ENCODE measurements around the gene IGF1.
A peak's percentile ranks its signal among the peaks of the same experiment; 100 is the strongest.

The IGF1 gene

GRCh38 chr12:102425109-102426039 lies 55.0 kb downstream of the IGF1 start:
- no peak for DNase-seq

GRCh38 chr12:102423462-102423861 lies 56.9 kb downstream of the IGF1 start:
- no peak for DNase-seq

DNA sequence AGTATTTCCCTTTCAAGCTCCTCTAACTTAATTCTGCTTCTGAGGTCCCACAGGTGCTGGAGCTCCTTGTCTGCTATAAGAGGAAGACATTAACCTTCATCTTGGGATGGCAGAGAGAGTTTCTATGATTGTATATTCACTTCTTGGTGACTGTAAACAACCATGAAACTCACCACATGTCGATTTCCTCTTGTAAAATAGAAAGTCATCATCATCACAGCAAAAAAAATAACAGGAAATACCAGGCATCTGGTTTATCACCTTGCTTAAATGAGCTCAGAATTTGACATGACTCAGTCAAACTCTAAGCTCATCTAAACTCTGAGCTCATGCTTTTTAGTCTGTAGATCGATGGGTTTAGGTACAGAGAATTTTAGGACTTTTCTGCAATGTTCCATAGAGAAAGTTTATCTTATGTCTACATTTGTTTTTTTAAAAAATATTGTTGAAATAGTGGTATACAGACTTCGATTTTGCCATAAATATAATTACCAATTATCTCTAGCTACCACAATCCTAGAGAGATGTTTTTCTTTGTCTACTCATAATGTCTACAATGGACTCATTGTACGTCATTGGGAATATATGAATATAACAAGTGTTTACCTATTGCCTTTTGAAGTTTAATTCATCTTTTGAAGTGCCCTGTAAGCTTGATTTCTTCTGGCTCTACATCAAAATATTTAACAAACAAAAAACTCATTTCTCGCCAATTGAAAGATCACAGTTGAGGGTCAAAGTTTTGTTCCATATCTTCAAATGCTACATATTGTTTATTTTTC lies 58.4 kb downstream of the IGF1 start:
- DNase-seq, result no peak

DNA sequence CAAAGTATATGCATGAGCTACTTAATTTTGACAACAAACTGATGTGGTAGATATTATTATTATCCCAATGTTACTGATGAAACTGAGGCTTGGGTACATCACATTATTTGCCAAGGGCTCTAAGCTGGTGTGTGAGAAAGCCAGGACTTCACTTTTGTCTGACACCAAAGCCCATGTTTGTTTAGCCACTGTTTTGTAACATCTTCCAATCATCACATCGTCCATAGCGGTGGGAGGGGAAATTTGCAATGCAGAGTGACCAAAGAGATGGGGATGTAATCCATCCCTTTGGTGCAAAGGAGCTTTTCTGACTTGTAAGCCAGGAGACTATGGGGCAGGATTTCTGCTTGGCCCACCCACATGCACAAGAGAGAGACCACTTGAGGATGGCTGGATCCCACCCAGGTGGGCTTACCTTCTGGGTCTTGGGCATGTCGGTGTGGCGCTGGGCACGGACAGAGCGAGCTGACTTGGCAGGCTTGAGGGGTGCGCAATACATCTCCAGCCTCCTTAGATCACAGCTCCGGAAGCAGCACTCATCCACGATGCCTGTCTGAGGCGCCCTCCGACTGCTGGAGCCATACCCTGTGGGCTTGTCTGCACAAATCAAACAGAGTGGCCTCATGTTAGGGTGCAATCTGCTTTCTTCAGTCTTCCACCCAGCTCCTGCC lies 61.1 kb downstream of the IGF1 start:
- no peak for DNase-seq

GRCh38 chr12:102417055-102417454 lies 63.3 kb downstream of the IGF1 start:
- DNase-seq, result no peak

- DNase-seq, result no peak
Observed at GRCh38 chr12:102415515-102415914, 64.8 kb downstream of the IGF1 start.

- DNase-seq, result no peak
Observed at GRCh38 chr12:102413396-102413795, 67.0 kb downstream of the IGF1 start.

GRCh38 chr12:102410511-102410910 lies 69.9 kb downstream of the IGF1 start:
- no peak for DNase-seq

GRCh38 chr12:102408487-102409297 lies 71.7 kb downstream of the IGF1 start:
- no peak for DNase-seq

- DNase-seq, result no peak
Observed at GRCh38 chr12:102407776-102408486, 72.4 kb downstream of the IGF1 start.

DNA sequence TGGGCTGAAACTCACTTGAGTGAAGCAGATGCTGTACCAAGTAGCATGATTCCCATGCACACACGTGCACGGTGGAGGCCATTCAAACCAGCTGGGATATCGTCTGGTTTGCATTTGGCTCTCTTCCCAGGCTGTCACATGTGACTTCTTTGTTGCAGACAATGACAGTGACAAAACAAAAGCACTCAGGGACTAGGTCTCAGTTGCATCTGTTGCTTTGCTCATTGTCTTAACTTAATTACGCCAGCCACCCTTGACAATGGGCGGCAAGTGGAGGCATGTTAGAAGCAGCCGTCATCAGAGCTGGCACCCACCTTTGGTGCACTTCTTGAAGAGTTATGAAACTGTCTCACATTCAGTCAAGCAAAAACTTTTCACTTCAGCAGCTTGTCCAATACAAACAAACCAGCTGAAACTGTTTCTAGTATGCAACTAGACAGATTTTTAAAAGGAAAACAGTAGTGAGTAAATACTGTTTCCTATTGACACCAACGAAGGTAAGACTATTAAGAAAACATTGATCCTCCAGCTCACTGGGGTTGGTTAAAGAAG lies 74.3 kb downstream of the IGF1 start:
- DNase-seq, result peak; percentile 88

DNA sequence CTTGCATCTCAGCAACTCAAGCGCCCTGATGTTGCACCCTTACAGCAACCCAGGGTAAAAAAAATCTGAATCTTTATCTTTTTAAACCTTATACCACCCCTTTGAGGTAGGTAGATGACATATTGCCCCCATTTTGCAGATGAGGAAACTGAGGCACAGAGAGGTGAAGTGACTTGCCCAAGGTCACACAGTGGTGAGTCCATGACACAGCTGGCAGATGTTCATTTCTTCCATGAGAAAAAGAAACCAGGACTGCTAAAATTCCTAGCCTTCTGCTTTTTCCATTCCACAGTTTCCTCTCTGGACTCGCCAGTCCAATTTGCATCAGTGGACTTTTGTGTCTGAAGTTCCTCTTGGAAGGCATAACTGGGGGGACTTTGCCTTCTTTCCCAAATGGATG lies 79.3 kb downstream of the IGF1 start:
- DNase-seq, result no peak

DNA sequence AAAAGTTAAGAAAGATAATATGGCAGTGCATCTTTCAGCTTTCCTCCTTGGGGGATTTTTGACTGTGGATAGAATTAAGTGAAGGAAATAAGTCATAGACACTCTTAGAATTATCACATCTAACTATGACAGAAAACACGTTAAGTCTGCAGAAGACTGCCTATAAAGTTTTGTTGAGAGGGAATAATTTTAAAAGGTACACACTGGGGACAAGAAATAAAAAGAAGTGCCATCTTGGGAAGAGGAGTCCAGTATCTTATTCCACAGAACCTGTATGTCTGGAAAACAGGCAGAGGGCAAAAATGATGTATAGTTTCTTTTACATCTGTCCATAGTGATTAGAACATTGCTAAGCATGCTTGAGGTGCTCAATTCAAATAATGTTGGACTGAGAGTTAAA lies 80.7 kb downstream of the IGF1 start:
- no peak for DNase-seq

DNA sequence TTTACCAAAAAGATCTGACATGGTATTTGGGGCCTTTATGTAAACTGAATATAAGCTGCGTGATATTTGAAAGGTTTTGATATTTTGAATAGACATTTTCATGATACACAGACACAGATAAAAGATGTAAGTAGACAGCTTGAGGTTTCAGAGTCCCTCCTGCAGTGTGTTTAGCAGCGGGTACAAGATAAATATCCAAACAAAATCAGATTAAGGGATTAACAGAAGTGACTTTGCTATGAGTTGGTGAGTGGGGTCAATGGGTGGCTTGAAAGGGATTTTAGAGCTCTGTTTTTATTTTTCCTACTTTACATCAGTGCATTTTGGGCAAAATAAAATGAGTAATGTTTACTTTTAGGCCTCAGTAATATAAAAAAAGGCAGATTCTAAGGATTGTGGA lies 84.1 kb downstream of the IGF1 start:
- no peak for DNase-seq

DNA sequence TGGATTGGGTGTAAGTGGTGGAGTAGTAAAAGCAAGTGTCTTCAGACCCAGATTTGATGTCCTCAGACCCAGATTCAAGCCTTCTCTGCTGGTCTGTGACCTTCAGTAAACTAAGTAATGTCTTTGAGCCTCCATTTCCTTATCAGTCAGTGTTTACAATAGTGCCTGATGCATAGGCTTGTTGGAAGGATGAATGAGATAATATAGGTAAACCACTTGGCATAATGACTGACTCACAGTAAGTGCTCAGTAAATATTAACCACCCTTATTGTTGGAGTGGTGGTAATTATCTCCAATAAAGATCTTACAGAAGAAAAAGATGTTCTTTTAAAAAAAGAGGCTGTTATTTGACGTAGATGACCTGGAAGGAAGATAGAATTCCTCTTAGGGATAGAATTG lies 86.2 kb downstream of the IGF1 start:
- no peak for DNase-seq

DNA sequence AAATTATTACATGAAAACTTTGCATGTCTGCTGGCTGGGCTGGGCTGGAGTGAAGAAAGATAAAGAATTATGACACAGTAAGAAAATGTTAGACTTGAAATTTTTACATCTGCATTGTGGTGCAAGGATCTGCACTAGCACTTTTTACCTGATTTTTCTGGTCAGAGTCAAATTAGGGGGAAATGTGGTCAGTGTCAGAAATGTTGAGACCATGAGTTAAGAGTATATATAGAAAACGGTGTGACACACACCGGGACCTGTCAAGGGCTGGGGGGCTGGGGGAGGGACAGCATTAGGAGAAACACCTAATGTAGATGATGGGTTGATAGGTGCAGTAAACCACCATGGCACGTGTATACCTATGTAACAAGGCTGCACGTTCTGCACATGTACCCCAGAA lies 90.3 kb downstream of the IGF1 start:
- DNase-seq, result no peak

DNA sequence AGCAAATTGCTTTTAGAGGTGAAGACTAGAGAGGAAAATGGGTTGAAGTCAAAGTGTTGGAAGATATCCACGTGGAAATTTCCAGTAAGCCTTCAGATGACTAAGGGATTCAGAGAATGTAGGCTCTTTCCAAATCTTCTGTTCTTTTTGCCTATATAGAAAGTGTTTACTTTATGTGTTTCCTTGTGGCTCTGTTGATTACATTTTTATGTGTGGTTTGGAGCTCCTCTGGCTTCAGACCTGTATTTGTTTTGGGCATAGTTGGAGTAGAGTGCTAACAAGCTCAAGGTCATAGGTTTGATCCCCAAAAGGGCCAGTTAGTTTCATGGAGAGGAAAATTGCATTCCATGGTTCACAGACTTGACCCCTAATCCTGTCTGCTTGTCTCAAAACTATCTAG lies 91.9 kb downstream of the IGF1 start:
- no peak for DNase-seq

GRCh38 chr12:102385343-102385742 lies 95.0 kb downstream of the IGF1 start:
- DNase-seq, result no peak

DNA sequence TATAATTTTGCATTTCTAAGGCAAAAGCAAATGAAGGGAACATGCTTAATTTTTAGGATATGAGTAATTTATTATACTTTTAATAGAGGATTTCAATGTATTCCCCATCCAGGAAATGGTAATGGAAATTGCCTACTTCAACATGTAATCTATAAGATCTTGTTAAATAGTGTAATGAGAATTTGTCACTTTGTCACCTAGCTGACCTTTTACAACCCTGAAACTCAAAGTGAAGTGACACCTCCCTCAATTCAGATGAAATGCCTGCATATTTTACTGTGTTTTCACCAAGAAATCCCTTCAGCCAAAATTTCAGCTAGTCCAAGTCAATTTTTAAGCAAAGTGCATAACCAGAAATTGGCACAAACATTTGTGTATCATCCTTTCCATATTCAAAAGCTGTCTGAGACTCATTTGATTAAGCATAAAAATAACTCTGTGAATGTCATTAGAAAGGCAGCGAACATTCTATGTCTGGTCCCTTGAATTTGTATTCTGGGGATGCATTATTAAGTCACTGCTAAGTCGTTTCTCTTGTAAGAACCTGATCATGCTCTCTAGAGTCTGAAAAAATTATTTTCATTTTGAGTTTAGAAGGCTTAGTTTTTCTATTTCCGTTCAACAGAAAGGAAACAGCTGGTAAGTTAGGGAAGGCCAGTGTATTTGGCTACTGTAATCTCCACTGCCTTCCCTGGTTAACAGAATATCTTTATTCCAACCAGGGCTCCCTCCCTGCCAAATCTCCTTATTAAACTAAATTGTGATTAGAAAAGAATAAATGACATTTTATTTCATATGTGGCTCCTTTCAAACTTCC lies 100.8 kb downstream of the IGF1 start:
- no peak for DNase-seq

DNA sequence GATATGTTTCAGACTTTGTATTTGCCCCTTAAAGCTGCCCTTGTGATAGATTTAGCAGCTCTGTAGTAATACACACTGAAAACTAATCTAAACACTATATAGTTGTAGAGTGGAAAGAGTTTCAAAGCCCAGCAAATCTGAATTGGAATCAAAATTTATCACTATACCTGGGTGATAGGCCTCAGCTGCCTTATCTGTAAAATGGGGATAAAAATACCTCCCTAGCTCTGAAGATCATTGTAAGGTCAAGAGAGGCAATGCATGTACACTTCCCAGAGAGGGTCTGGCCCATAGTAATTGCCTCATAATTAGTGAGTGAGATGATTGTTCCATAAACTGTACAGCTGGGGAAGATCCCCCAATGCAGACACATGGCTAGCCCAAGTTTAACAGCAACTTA lies 103.6 kb downstream of the IGF1 start:
- no peak for DNase-seq

Measured in NCI-H1694 (cell line).